HG03135 (cell line): ENCODE data around the gene MFAP3.

Source experiments
- ATAC-seq: cut with Tn5 transposase; IDR thresholded peaks from one replicate; pipeline ENCODE4 v1.9.1; 2021; ENCODE audit warnings: mild to moderate bottlenecking, moderate library complexity; ENCODE audit not compliant: unreplicated experiment

Gene MFAP3

GRCh38 chr5:154090656-154091055, 51.9 kb downstream of the MFAP3 start:
- ATAC-seq: no peak

GRCh38 chr5:154092356-154093141, 53.8 kb downstream of the MFAP3 start:
- no peak for ATAC-seq

GRCh38 chr5:154093142-154093532, 54.4 kb downstream of the MFAP3 start:
- ATAC-seq: no peak

- ATAC-seq: no peak
These were observed 57.1 kb downstream of the MFAP3 start for GRCh38 chr5:154095904-154096303.

GRCh38 chr5:154097031-154097430, 58.3 kb downstream of the MFAP3 start:
- ATAC-seq: no peak

- no peak for ATAC-seq
These were observed 59.7 kb downstream of the MFAP3 start for GRCh38 chr5:154098465-154098864.

GRCh38 chr5:154101184-154101583, 62.4 kb downstream of the MFAP3 start:
- no peak for ATAC-seq

- ATAC-seq: no peak
These were observed 64.5 kb downstream of the MFAP3 start for GRCh38 chr5:154103233-154103632.
